D721Med (cell line): ENCODE results near the gene UBAC1.

ENCODE experiments used
- DNase-seq: peaks from one replicate; pipeline ENCODE4 v3.0.0; 2011; ENCODE audit warnings: low spot score; ENCODE audit not compliant: insufficient read length
- FAIRE-seq: peaks from 2 replicates; lab custom pipeline; 2011; peaks lifted over from hg19 to GRCh38; lab: Jason Lieb, UNC
- TF ChIP-seq, protein P1 (sequence below): IDR thresholded peaks from 2 replicates; pipeline ENCODE4 v1.5.1; 2012; ENCODE audit warnings: mild to moderate bottlenecking, control low read depth; ENCODE audit not compliant: insufficient read depth; ENCODE audit errors: missing control alignments

Gene UBAC1

GRCh38 chr9:135910216-135910615 lies 51.0 kb downstream of the UBAC1 start:
- TF ChIP-seq, protein P1, sequence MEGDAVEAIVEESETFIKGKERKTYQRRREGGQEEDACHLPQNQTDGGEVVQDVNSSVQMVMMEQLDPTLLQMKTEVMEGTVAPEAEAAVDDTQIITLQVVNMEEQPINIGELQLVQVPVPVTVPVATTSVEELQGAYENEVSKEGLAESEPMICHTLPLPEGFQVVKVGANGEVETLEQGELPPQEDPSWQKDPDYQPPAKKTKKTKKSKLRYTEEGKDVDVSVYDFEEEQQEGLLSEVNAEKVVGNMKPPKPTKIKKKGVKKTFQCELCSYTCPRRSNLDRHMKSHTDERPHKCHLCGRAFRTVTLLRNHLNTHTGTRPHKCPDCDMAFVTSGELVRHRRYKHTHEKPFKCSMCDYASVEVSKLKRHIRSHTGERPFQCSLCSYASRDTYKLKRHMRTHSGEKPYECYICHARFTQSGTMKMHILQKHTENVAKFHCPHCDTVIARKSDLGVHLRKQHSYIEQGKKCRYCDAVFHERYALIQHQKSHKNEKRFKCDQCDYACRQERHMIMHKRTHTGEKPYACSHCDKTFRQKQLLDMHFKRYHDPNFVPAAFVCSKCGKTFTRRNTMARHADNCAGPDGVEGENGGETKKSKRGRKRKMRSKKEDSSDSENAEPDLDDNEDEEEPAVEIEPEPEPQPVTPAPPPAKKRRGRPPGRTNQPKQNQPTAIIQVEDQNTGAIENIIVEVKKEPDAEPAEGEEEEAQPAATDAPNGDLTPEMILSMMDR: no peak
- FAIRE-seq (no peak), DNase-seq (no peak)

- DNase-seq (no peak), FAIRE-seq (no peak)
- TF ChIP-seq, protein P1: no peak
These were observed 51.8 kb downstream of the UBAC1 start for GRCh38 chr9:135909371-135909770.

DNA sequence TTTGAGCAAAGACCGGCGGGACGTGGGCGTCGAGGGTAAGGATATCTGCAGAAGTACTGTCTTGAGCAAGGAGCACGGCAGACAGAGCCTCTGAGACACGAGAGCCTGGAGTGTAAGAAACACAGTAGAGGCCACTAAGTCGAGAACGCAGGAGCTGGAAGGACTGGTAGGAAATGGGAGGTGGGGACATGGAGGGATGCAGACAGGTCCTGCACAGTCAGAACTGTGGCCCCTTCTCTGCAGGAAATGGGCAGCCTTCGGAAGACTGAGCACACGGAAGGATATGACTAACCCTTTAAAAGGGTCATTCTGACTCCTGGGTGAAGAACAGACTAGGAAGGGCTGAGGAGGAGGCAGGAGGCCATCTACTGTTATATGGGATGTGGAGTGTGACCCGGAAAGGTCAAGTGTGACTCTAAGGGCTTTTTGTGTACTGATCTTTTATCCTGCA lies 52.4 kb downstream of the UBAC1 start:
- DNase-seq: no peak
- TF ChIP-seq, protein P1: no peak
- FAIRE-seq: no peak

- no peak for DNase-seq
- TF ChIP-seq, protein P1: no peak
- FAIRE-seq: no peak
These were observed 53.0 kb downstream of the UBAC1 start for GRCh38 chr9:135908093-135908753.

- DNase-seq (peak; percentile 88), FAIRE-seq (no peak)
- TF ChIP-seq, protein P1: no peak
These were observed 53.6 kb downstream of the UBAC1 start, which contains the start of gene CAMSAP1 for GRCh38 chr9:135907431-135908092. TSS of gene CAMSAP1 (minus strand) at chr9:135907546. CDS start at chr9:135907159, 387 bp downstream.

GRCh38 chr9:135907006-135907430 lies 54.2 kb downstream of the UBAC1 start:
- no peak for FAIRE-seq
- TF ChIP-seq, protein P1: no peak
- DNase-seq: no peak
